HG02678 (cell line): Measurements from ENCODE around the gene LACTBL1.
"Not testable (repeated sequence)": the region's sequence is repeated elsewhere in the genome, so short reads cannot be mapped to it uniquely, and the experiment has no call there.

ENCODE experiments used
- ATAC-seq: cut with Tn5 transposase; IDR thresholded peaks from one replicate; pipeline ENCODE4 v1.9.1; 2021; ENCODE audit warnings: mild to moderate bottlenecking, moderate library complexity; ENCODE audit not compliant: unreplicated experiment

LACTBL1 gene

GRCh38 chr1:22972760-22973159 is at the start of gene LACTBL1:
LACTBL1 (minus strand) TSS chr1:22972866; CDS start chr1:22972316, 550 bp downstream.
- ATAC-seq, result no peak

GRCh38 chr1:23021834-23022233 is 49.2 kb upstream of the LACTBL1 start:
- no peak for ATAC-seq

- no peak for ATAC-seq
Observed at GRCh38 chr1:23020706-23021405, 48.2 kb upstream of the LACTBL1 start.

GRCh38 chr1:23019863-23020625 is 47.4 kb upstream of the LACTBL1 start:
- ATAC-seq, result peak; percentile 14

- peak; percentile 95 for ATAC-seq
Observed at GRCh38 chr1:23019094-23019862, 46.6 kb upstream of the LACTBL1 start, which contains the start of gene KDM1A. KDM1A (plus strand) TSS chr1:23019468; CDS start chr1:23019597, 129 bp downstream.

GRCh38 chr1:23018661-23019093 is 46.0 kb upstream of the LACTBL1 start:
- no peak for ATAC-seq

- ATAC-seq, result no peak
Observed at GRCh38 chr1:23013657-23014056, 41.0 kb upstream of the LACTBL1 start.

- ATAC-seq, result not testable (repeated sequence)
Observed at GRCh38 chr1:23010025-23010424, 37.4 kb upstream of the LACTBL1 start.

- no peak for ATAC-seq
Observed at GRCh38 chr1:23008901-23009300, 36.2 kb upstream of the LACTBL1 start.

GRCh38 chr1:23007106-23007505 is 34.4 kb upstream of the LACTBL1 start:
- ATAC-seq, result no peak

GRCh38 chr1:23004769-23005168 is 32.1 kb upstream of the LACTBL1 start:
- not testable (repeated sequence) for ATAC-seq

GRCh38 chr1:23004112-23004511 is 31.4 kb upstream of the LACTBL1 start:
- ATAC-seq, result no peak

GRCh38 chr1:23002218-23002617 is 29.6 kb upstream of the LACTBL1 start:
- ATAC-seq, result not testable (repeated sequence)

- not testable (repeated sequence) for ATAC-seq
Observed at GRCh38 chr1:23000133-23000532, 27.5 kb upstream of the LACTBL1 start.

GRCh38 chr1:22997528-22997927 is 24.9 kb upstream of the LACTBL1 start:
- ATAC-seq, result not testable (repeated sequence)

- ATAC-seq, result no peak
Observed at GRCh38 chr1:22995774-22996173, 23.1 kb upstream of the LACTBL1 start.

- ATAC-seq, result not testable (repeated sequence)
Observed at GRCh38 chr1:22993220-22993795, 20.6 kb upstream of the LACTBL1 start.

- not testable (repeated sequence) for ATAC-seq
Observed at GRCh38 chr1:22992384-22992783, 19.7 kb upstream of the LACTBL1 start.

- ATAC-seq, result no peak
Observed at GRCh38 chr1:22983944-22984343, 11.3 kb upstream of the LACTBL1 start.

- not testable (repeated sequence) for ATAC-seq
Observed at GRCh38 chr1:22980471-22980790, 7.8 kb upstream of the LACTBL1 start.

GRCh38 chr1:22978299-22978698 is 5.6 kb upstream of the LACTBL1 start:
- no peak for ATAC-seq
